GM12874 (cell line): ENCODE data around the gene TCOF1.

Experiments
- TF ChIP-seq, protein P1 (sequence below): IDR thresholded peaks from 2 replicates; pipeline ENCODE4 v1.5.1; 2011; ENCODE audit warnings: low read depth, mild to moderate bottlenecking, control low read depth, low read length, moderate library complexity; ENCODE audit not compliant: insufficient read depth

Gene TCOF1, protein sequence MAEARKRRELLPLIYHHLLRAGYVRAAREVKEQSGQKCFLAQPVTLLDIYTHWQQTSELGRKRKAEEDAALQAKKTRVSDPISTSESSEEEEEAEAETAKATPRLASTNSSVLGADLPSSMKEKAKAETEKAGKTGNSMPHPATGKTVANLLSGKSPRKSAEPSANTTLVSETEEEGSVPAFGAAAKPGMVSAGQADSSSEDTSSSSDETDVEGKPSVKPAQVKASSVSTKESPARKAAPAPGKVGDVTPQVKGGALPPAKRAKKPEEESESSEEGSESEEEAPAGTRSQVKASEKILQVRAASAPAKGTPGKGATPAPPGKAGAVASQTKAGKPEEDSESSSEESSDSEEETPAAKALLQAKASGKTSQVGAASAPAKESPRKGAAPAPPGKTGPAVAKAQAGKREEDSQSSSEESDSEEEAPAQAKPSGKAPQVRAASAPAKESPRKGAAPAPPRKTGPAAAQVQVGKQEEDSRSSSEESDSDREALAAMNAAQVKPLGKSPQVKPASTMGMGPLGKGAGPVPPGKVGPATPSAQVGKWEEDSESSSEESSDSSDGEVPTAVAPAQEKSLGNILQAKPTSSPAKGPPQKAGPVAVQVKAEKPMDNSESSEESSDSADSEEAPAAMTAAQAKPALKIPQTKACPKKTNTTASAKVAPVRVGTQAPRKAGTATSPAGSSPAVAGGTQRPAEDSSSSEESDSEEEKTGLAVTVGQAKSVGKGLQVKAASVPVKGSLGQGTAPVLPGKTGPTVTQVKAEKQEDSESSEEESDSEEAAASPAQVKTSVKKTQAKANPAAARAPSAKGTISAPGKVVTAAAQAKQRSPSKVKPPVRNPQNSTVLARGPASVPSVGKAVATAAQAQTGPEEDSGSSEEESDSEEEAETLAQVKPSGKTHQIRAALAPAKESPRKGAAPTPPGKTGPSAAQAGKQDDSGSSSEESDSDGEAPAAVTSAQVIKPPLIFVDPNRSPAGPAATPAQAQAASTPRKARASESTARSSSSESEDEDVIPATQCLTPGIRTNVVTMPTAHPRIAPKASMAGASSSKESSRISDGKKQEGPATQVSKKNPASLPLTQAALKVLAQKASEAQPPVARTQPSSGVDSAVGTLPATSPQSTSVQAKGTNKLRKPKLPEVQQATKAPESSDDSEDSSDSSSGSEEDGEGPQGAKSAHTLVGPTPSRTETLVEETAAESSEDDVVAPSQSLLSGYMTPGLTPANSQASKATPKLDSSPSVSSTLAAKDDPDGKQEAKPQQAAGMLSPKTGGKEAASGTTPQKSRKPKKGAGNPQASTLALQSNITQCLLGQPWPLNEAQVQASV (N-terminal part only)

DNA sequence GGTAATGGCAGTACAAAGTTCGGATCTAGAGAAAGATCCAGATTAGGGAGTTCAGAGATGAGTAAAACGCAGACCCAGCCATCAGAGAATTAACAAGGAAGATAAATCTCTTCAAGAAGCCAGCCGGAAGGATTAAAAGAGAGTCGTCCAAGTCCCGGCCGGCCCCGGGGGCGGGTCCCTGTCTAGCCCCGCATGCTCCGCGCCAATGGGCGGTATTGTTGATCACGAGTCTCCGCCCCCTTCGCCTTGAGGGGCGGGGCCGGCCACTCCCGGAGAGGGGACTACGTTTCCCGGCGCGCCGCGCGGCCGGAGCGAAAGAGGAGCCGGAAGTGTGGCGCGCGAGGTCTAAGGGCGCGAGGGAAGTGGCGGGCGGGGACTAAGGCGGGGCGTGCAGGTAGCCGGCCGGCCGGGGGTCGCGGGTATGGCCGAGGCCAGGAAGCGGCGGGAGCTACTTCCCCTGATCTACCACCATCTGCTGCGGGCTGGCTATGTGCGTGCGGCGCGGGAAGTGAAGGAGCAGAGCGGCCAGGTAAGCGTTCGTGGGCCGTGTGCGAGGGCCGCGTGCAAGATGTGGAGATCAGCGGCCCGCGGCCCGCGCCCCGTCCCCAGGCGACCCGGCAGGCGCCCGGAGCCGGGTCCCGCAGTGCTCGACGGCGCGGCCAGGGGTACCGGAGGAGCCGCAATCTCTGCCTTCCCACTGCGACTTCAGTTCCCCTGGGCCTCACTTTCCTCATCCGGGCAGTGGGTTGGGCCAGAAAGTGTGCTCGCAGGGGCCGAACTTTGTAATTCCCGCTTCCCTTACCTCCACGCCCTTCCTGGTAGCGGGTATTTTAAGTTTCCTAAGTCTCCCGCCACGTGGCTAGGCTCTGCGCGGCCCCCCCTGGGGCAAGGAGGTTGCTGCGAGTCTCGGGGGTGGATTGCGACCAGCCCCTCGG lies at the start of gene TCOF1:
Gene TCOF1 (plus strand): TSS at position 372 of the 935 bp plus-strand sequence. CDS start 50 bp downstream, at position 422.
- TF ChIP-seq, protein P1, sequence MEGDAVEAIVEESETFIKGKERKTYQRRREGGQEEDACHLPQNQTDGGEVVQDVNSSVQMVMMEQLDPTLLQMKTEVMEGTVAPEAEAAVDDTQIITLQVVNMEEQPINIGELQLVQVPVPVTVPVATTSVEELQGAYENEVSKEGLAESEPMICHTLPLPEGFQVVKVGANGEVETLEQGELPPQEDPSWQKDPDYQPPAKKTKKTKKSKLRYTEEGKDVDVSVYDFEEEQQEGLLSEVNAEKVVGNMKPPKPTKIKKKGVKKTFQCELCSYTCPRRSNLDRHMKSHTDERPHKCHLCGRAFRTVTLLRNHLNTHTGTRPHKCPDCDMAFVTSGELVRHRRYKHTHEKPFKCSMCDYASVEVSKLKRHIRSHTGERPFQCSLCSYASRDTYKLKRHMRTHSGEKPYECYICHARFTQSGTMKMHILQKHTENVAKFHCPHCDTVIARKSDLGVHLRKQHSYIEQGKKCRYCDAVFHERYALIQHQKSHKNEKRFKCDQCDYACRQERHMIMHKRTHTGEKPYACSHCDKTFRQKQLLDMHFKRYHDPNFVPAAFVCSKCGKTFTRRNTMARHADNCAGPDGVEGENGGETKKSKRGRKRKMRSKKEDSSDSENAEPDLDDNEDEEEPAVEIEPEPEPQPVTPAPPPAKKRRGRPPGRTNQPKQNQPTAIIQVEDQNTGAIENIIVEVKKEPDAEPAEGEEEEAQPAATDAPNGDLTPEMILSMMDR = no peak

DNA sequence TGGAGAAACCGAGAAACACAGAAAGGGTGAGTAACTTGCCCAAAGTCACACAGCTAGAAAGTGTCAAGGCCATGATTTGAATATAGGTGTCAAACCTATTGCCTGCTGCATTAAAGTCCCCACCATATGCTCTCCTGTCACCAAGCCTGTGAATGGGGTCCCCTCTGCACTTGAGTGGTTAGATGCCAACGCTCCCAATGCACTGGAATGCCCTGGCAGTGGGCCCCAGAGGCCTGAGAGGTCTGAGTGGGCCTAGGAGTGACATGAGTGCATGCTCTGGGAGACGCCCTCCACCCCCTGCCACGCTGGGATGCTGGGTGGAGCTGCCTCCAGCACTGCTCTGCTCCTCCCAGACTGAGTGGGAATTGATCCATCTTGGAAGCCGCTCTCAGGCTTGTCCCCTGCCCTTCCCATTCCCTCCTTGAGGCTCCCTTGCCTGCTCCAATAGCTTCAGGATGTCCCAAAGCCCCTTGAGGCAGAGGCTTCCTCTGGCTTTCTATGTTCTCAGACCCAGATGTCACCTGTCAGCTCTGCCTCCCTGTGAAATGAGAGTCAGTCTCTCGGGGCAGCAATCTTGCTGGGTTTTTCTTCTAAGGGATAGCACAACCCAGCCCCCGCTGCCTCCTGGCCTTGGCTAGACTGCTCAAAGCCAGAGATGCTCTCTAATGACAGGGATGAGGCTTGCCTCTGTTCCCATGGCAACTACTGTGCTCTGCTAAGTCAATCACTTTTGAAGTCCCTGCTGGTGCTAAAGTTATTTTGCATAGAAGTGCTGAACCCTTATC lies 48.2 kb upstream of the TCOF1 start:
- TF ChIP-seq, protein P1 = no peak

DNA sequence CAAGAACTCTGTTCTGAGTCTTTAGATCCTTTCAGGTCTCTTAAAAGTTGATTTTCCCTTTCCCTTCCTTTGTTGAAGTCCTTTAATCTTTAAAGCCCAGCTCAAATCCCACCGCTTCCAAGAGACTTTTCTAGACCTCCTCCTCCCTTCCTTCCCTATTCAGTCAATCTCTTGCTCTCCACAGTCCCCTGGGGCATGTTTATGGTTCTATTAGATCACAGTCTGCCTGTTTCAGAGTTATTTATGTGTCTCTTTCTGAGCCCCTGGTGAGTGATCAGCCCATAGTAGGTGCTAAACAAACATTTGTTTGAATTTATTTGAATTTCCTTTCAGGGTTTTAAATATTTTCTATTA lies 47.6 kb upstream of the TCOF1 start:
- TF ChIP-seq, protein P1 = no peak

GRCh38 chr5:150310246-150310645 lies 47.3 kb upstream of the TCOF1 start:
- TF ChIP-seq, protein P1 = no peak

DNA sequence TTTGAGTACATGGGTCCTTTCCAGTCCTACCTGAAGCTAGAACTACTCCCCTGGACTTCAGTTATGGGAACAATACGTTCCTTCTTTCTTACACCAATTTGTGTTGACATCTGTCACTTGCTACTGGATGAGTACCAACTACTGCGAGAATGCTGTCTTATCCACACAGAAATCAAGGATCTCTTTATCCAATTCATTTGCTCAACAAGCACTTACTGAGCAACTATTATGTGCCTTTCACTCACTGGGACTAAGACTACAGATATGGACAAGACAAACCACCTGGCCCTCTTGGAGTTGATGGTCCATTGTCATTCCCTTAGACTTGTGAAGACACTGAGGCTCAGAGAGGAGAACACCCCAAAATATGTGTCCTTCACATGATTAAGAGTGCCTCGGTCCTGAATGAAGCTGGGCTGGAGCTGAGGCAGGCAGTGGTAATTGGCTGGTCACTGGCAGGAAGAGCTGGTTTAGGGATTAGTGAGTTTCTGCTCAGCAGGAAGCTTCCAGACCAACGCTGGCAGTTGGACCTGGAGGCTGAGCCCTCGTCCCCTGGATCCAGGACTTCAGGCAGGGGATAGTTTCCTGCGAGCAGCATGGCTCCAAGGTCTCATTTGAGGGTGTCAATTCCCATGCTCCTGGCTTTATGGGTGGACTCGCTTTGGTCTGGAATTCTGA lies 46.3 kb upstream of the TCOF1 start:
- TF ChIP-seq, protein P1 = no peak

DNA sequence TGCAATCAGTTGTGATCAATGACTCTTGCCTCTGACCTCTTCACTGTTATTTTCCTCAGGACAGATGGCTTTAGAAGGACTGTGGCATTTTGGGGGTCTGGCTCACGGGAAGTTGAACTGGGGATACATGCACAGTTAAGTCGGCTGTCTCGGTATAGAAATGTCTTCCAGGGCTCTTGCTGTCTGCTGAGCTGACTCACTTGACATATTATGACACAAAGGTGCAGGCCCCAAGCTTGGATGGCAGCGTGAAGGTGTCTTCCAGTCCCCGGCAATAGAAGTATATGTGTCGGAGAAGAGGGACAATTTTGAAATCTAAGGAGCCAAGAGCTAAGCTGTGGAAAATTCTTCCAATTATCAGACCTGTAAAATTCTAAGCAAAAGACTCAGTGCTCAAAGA lies 45.0 kb upstream of the TCOF1 start:
- TF ChIP-seq, protein P1 = no peak
